Muscle of leg (tissue), 11 donors: ENCODE measurements around the gene GTF2H4. TPM values are rescaled to one million over a fixed set of nuclear protein-coding genes. Genes with fewer than 3 reads are reported as not detected.

Experiments used
- DNase-seq: peaks from one replicate; pipeline ENCODE4 v3.0.0; 2013
- H3K27ac ChIP-seq: one replicate; pipeline ENCODE4 v1.5.1; 2013; ENCODE audit warnings: mild to moderate bottlenecking, low read length, control low read depth
- H3K27me3 ChIP-seq: one replicate; pipeline ENCODE4 v1.6.1; 2013; ENCODE audit warnings: low read length; ENCODE audit not compliant: control insufficient read depth, insufficient read depth
- H3K36me3 ChIP-seq: one replicate; pipeline ENCODE4 v1.6.1; 2013; ENCODE audit warnings: low read length; ENCODE audit not compliant: control insufficient read depth, insufficient read depth
- H3K4me1 ChIP-seq: one replicate; pipeline ENCODE4 v1.6.1; 2013; ENCODE audit warnings: low read length; ENCODE audit not compliant: control insufficient read depth, insufficient read depth
- H3K4me3 ChIP-seq: one replicate; pipeline ENCODE4 v1.5.1; 2013; ENCODE audit warnings: low read length, control low read depth
- H3K9me3 ChIP-seq: replicated peaks from 2 replicates; pipeline ENCODE4 v1.6.1; 2013; ENCODE audit warnings: low read depth, low read length; ENCODE audit not compliant: control insufficient read depth
- WGBS: methylation state at CpG from one replicate; pipeline ENCODE4 v1.1.5; 2013; ENCODE audit warnings: missing lambda C conversion rate; ENCODE audit not compliant: insufficient coverage; 5-methylcytosine and 5-hydroxymethylcytosine counted together
- polyA plus RNA-seq, 8 donors: library from polyadenylated mRNA; unstranded; fragments of 120-200 nt; gene quantifications; one replicate each; pipeline versions ENCODE4 v1.2.1 to v1.2.3, GENCODE V29; 2013; ENCODE audit warnings: inconsistent platforms in 1 of 8, low replicate concordance in 1 of 8; ENCODE audit not compliant: insufficient read length in 8 of 8, insufficient read depth in 1 of 8
- total RNA-seq: library from RNA; stranded (reverse); fragments of 120-200 nt; gene quantifications from one replicate; pipeline ENCODE4 v1.2.4, GENCODE V29; 2013

Gene GTF2H4
- total and polyA plus RNA-seq, 9 donors: 15.5 to 26.5 (median 23.5) TPM

- H3K4me3 ChIP-seq: no peak overlapping the region
- H3K27me3 ChIP-seq: peaks cover 17% of the 10 kb centered on the region
- H3K9me3 ChIP-seq: no peaks in the 10 kb centered on the region
- peaks cover 30% of the 10 kb centered on the region for H3K4me1 ChIP-seq
- 76% methylated on average over 9 of the region's 18 CpGs for WGBS
- DNase-seq: no peak
- H3K36me3 ChIP-seq: peaks cover 55% of the 10 kb centered on the region
- no peak overlapping the region for H3K27ac ChIP-seq
Measured at GRCh38 chr6:30888816-30889495, 19.1 kb upstream of the GTF2H4 start.

DNA sequence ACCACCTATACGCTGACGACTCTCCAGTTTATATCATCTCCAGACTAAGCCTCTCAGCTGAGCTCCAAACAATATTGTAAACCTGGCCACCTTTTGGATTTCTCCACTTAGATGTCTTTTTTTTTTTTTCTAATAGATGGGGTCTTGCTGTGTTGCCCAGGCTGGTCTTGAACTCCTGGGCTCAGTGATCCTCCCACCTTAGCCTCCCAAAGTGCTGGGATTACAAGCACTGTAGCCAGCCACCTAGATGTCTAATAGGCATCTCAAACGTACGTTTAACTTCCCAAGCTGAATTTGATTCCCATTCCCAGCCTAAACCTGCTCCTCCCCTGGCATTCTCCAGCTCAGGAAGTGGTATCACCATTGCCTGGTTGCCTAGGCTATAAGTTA lies 18.5 kb upstream of the GTF2H4 start:
- H3K27ac ChIP-seq: no peak overlapping the region
- no peak for DNase-seq
- no peak overlapping the region for H3K4me3 ChIP-seq
- no peaks in the 10 kb centered on the region for H3K9me3 ChIP-seq
- H3K4me1 ChIP-seq: peaks cover 30% of the 10 kb centered on the region
- peaks cover 59% of the 10 kb centered on the region for H3K36me3 ChIP-seq
- H3K27me3 ChIP-seq: peaks cover 17% of the 10 kb centered on the region
- no CpG with 5 or more reads among the region's 4 CpGs for WGBS

- peak; percentile 41 for DNase-seq
- H3K27me3 ChIP-seq: peaks cover 14% of the 10 kb centered on the region
- no peak overlapping the region for H3K27ac ChIP-seq
- WGBS: 73% methylated on average over 14 of the region's 14 CpGs
- H3K4me3 ChIP-seq: no peak overlapping the region
- H3K9me3 ChIP-seq: no peaks in the 10 kb centered on the region
- peaks cover 26% of the 10 kb centered on the region for H3K4me1 ChIP-seq
- H3K36me3 ChIP-seq: peaks cover 65% of the 10 kb centered on the region
Measured at GRCh38 chr6:30889921-30890645, 17.9 kb upstream of the GTF2H4 start.

GRCh38 chr6:30890646-30891449 lies 17.2 kb upstream of the GTF2H4 start:
- no peaks in the 10 kb centered on the region for H3K9me3 ChIP-seq
- H3K27ac ChIP-seq: no peak overlapping the region
- peaks cover 72% of the 10 kb centered on the region for H3K36me3 ChIP-seq
- no peak for DNase-seq
- WGBS: 76% methylated on average over 11 of the region's 12 CpGs
- no peak overlapping the region for H3K4me3 ChIP-seq
- peaks cover 18% of the 10 kb centered on the region for H3K4me1 ChIP-seq
- peaks cover 6% of the 10 kb centered on the region for H3K27me3 ChIP-seq

DNA sequence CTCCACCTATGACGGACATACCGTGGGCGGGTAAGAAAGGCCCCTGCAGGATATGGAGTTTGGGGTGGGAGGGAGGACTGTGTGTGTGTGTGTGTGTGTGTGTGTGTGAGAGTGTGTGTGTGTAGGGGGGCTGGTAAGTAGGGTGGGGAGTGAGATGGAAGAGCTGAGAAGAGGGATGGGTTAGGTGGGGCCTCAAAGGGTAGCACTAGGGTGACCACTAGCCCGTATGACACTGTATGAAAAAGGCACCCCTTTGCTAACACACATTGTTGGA lies 16.6 kb upstream of the GTF2H4 start:
- no peak for DNase-seq
- peaks cover 2% of the 10 kb centered on the region for H3K27me3 ChIP-seq
- H3K27ac ChIP-seq: no peak overlapping the region
- peaks cover 78% of the 10 kb centered on the region for H3K36me3 ChIP-seq
- peaks cover 13% of the 10 kb centered on the region for H3K4me1 ChIP-seq
- H3K4me3 ChIP-seq: no peak overlapping the region
- 91% methylated on average over 3 of the region's 4 CpGs for WGBS
- H3K9me3 ChIP-seq: no peaks in the 10 kb centered on the region

DNA sequence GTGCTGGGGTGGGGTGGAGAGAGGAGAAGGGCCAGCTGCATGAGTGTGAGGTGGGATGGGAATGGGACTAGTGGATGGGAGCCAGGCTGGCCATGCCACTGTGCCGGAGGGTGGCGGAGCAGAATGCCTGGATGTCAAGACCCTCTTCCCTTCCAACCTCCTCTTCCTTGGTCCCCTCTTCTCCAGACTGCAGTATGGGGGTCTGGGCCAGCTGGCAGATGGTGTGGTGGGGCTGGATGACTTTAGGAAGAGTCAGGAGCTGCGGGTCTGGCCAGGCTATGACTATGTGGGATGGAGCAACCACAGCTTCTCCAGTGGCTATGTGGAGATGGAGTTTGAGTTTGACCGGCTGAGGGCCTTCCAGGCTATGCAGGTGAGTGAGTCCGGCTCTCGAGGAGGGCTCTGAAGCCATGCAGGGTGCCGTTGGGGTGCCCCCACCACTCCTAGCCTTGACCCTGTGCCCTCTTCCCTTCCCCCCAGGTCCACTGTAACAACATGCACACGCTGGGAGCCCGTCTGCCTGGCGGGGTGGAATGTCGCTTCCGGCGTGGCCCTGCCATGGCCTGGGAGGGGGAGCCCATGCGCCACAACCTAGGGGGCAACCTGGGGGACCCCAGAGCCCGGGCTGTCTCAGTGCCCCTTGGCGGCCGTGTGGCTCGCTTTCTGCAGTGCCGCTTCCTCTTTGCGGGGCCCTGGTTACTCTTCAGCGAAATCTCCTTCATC lies 16.0 kb upstream of the GTF2H4 start:
- 89% methylated on average over 13 of the region's 21 CpGs for WGBS
- H3K27ac ChIP-seq: no peak overlapping the region
- peaks cover 83% of the 10 kb centered on the region for H3K36me3 ChIP-seq
- no peaks in the 10 kb centered on the region for H3K27me3 ChIP-seq
- peaks cover 7% of the 10 kb centered on the region for H3K4me1 ChIP-seq
- no peak for DNase-seq
- H3K9me3 ChIP-seq: no peaks in the 10 kb centered on the region
- H3K4me3 ChIP-seq: no peak overlapping the region

GRCh38 chr6:30893001-30893591 lies 14.9 kb upstream of the GTF2H4 start:
- WGBS: 69% methylated on average over 13 of the region's 16 CpGs
- Histone ChIP-seq H3K9me3 (no peaks in the 10 kb centered on the region), H3K4me3 (no peak overlapping the region), H3K36me3 (peaks cover 93% of the 10 kb centered on the region), H3K27ac (no peak overlapping the region), H3K4me1 (peaks cover 6% of the 10 kb centered on the region), H3K27me3 (no peaks in the 10 kb centered on the region)
- no peak for DNase-seq

- Histone ChIP-seq H3K27me3 (no peaks in the 10 kb centered on the region), H3K4me1 (peaks cover 6% of the 10 kb centered on the region), H3K9me3 (no peaks in the 10 kb centered on the region), H3K27ac (no peak overlapping the region), H3K4me3 (no peak overlapping the region), H3K36me3 (peaks cover 95% of the 10 kb centered on the region)
- DNase-seq: no peak
- 83% methylated on average over 2 of the region's 8 CpGs for WGBS
Measured at GRCh38 chr6:30893666-30894065, 14.3 kb upstream of the GTF2H4 start.

GRCh38 chr6:30894381-30894780 lies 13.6 kb upstream of the GTF2H4 start:
- Histone ChIP-seq H3K9me3 (no peaks in the 10 kb centered on the region), H3K27ac (no peak overlapping the region), H3K4me1 (peaks cover 6% of the 10 kb centered on the region), H3K27me3 (no peaks in the 10 kb centered on the region), H3K36me3 (peaks cover 95% of the 10 kb centered on the region), H3K4me3 (no peak overlapping the region)
- 85% methylated on average over 8 of the region's 12 CpGs for WGBS
- DNase-seq: no peak
